ENCODE results near the gene BARHL1.

Gene BARHL1

DNA sequence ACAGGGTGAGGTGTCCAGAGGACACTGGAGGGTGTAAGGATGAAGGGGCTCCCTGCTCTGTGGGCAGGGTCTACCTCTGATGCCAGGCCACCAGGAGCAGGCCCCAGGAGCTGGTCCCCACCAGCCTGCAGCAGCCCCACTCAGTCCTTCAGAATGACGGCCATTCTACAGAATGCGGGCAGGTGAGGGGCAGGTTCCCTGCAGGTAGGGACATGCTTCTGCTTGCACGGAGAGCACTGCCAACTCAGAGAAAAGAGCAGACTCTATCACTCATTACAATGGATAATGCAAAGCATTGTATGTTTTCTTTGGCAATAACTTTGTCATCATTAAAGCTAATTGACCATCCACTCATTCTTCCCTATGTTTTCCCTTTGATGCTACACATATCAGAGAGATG is 48.4 kb downstream of the BARHL1 start:
- TF ChIP-seq, protein P1, sequence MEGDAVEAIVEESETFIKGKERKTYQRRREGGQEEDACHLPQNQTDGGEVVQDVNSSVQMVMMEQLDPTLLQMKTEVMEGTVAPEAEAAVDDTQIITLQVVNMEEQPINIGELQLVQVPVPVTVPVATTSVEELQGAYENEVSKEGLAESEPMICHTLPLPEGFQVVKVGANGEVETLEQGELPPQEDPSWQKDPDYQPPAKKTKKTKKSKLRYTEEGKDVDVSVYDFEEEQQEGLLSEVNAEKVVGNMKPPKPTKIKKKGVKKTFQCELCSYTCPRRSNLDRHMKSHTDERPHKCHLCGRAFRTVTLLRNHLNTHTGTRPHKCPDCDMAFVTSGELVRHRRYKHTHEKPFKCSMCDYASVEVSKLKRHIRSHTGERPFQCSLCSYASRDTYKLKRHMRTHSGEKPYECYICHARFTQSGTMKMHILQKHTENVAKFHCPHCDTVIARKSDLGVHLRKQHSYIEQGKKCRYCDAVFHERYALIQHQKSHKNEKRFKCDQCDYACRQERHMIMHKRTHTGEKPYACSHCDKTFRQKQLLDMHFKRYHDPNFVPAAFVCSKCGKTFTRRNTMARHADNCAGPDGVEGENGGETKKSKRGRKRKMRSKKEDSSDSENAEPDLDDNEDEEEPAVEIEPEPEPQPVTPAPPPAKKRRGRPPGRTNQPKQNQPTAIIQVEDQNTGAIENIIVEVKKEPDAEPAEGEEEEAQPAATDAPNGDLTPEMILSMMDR (IDR thresholded peaks at IDR 0.05; ENCODE audit: extremely low read depth, missing control alignments), result no peak
- DNase-seq (ENCODE audit: low spot score), result no peak

DNA sequence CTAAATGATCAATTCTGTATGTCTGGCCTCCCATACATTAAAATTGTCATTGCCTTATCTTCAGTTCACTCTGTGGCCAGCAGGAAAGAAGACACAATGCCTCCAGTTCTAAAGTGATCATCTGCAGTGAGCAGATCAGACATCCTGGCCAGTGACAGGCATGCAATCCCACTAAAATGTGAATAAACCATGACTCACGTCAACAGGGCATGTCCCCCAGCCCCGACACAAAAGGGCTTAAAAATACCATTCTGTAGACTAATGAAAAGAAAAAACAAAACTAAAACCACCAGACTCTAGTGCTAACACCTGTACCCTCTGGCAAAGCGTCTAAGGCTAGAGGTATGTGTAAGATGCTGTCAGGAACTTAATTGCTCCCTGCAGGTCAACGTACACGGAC is 48.9 kb downstream of the BARHL1 start:
- TF ChIP-seq, protein P1 (IDR thresholded peaks at IDR 0.05; ENCODE audit: extremely low read depth, missing control alignments), result no peak
- no peak for DNase-seq (ENCODE audit: low spot score)

DNA sequence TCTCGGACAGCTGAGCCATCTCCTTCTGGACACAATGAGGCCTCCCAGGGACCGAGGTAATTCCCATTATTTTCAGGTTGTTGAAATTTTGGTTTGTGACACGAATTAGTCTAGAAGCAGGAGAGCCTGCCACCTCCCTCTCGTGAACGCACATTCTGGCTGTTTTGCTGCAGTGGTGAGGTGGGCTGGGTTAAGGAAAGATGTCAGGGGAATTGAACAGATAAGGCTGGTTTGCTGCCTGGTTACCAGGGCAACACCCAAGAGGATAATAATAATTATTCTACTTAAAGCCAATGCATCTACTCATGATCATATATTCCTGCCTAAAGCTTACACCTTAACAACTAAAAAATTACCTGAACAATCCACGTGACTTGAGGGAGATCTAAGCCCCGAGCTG is 49.3 kb downstream of the BARHL1 start:
- TF ChIP-seq, protein P1 (IDR thresholded peaks at IDR 0.05; ENCODE audit: extremely low read depth, missing control alignments), result no peak
- DNase-seq (ENCODE audit: low spot score), result no peak

DNA sequence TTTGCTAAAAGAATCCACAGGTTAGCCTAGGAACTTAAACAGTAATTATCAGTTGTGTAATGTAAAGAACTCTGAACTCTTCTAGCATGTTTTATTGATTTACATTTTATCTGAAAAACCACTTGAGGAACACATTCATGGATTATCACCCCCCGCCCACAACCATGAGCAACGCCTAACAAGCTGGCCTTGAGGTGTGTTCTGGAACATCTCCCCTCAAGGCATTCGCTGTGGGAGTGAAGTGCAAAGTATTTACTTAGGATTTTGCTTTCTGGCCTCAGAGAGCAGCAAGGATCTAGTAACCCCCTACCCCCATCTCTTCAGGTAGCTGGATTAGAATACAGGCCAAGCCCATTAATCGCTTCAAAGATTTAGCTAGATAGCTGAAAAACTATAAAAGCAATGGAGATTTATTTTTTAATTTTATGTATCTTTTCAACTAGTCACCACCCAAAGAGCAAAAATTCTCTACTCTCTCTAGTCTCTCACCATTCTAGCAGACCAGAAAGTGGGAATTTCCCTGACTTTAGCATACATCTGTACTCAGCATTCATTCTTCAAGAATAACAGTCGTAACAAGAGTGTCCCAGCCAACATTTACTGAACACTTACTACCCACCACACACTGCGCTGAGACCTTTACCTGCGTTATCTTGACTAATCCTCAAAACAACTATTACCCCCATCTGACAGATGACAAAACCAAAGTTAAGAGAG is 50.2 kb downstream of the BARHL1 start:
- no peak for DNase-seq (ENCODE audit: low spot score)

DNA sequence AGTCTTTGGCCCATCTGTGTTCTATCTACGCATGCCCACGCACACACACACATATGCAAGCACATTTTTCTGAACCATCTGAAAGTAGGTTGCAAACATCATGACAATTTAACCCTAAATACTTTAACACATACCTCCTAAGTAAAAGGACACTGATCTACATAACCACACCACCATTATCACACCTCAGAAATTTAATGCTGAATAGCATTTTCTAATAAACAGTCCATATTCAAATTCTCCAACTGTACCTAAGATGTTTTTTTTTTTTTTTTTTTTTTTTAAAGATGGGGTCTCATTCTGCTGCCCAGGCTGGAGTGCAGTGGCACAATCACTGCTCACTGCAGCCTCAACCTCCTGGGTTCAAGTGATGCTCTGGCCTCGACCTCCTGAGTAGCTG is 51.9 kb downstream of the BARHL1 start:
- TF ChIP-seq, protein P1 (IDR thresholded peaks at IDR 0.05; ENCODE audit: extremely low read depth, missing control alignments), result no peak
- DNase-seq (ENCODE audit: low spot score), result no peak

More for the DNA sequence above, 50.2 kb downstream of the BARHL1 start:
- TF ChIP-seq, protein P1 (IDR thresholded peaks at IDR 0.05; ENCODE audit: extremely low read depth, missing control alignments), result no peak

DNA sequence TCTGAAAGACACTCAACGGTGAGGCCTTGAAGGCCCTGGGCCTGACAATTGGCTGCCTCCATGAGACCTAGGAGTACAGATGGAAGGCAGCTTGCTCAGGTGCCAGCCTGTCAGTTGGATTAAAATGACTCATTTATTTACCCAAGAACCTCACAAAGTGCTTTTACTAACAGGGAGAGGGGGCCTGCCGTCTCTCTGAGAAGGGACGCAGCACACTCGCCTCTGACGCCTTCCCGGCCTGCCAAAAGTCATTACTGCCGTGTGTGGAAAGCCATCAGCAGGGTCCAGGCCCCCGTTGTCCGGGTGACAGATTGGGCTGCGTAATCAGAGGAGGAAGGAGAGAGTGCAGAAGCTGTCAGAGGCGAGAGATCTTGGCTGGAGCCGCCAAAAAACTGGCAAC is 54.9 kb downstream of the BARHL1 start:
- TF ChIP-seq, protein P1 (IDR thresholded peaks at IDR 0.05; ENCODE audit: extremely low read depth, missing control alignments), result no peak

DNA sequence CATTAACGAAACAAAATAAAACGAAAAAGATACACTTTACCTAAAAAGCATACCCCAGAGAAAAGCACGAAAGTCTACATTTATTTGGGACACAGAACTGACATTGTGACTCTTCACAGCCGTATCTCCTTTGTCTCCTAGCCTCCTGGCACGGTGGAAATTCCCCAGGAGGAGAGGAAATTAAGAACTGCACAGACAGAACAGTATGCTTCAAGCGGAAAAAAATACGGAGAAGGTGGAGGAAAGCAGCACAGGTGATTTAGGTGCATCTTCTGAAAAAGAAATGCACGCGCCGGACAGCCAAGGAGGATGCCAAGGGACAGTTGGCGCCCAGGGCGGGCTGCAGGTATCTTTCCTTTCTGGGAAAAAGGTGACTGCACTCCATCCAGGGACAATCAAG is 55.4 kb downstream of the BARHL1 start:
- TF ChIP-seq, protein P1 (IDR thresholded peaks at IDR 0.05; ENCODE audit: extremely low read depth, missing control alignments), result no peak
- DNase-seq (ENCODE audit: low spot score), result no peak

More for the DNA sequence above, 54.9 kb downstream of the BARHL1 start:
- DNase-seq (ENCODE audit: low spot score), result no peak
